Measurements from ENCODE around the gene ABCA3.

GRCh38 chr16:2253293-2253692 is 87.2 kb downstream of the ABCA3 start:
- TF ChIP-seq POLR2A (IDR thresholded peaks at IDR 0.05) (no peak), POLR2AphosphoS5 (IDR thresholded peaks at IDR 0.05) (no peak), CTCF (IDR thresholded peaks at IDR 0.05) (no peak)

Measured in sigmoid colon (tissue), 4 donors.